ENCODE results near the gene SNX19.

The SNX19 gene

GRCh38 chr11:130842001-130842400, 74.3 kb downstream of the SNX19 start:
- DNase-seq (ENCODE audit: low spot score): no peak

- no peak for DNase-seq (ENCODE audit: low spot score)
Observed at GRCh38 chr11:130840679-130841078, 75.6 kb downstream of the SNX19 start.

GRCh38 chr11:130839981-130840666, 76.2 kb downstream of the SNX19 start:
- no peak for DNase-seq (ENCODE audit: low spot score)

- no peak for DNase-seq (ENCODE audit: low spot score)
Observed at GRCh38 chr11:130837194-130837593, 79.1 kb downstream of the SNX19 start.

GRCh38 chr11:130834886-130835285, 81.4 kb downstream of the SNX19 start:
- no peak for DNase-seq (ENCODE audit: low spot score)

- no peak for DNase-seq (ENCODE audit: low spot score)
Observed at GRCh38 chr11:130832566-130833425, 83.5 kb downstream of the SNX19 start.

GRCh38 chr11:130831976-130832375, 84.3 kb downstream of the SNX19 start:
- no peak for DNase-seq (ENCODE audit: low spot score)

- DNase-seq (ENCODE audit: low spot score): no peak
Observed at GRCh38 chr11:130831506-130831905, 84.8 kb downstream of the SNX19 start.

- no peak for DNase-seq (ENCODE audit: low spot score)
Observed at GRCh38 chr11:130830566-130830965, 85.7 kb downstream of the SNX19 start.

GRCh38 chr11:130829920-130830511, 86.3 kb downstream of the SNX19 start:
- DNase-seq (ENCODE audit: low spot score): no peak

GRCh38 chr11:130828741-130829140, 87.5 kb downstream of the SNX19 start:
- DNase-seq (ENCODE audit: low spot score): no peak

- DNase-seq (ENCODE audit: low spot score): no peak
Observed at GRCh38 chr11:130827451-130828377, 88.6 kb downstream of the SNX19 start.

- DNase-seq (ENCODE audit: low spot score): no peak
Observed at GRCh38 chr11:130826572-130826971, 89.7 kb downstream of the SNX19 start.

GRCh38 chr11:130825983-130826382, 90.3 kb downstream of the SNX19 start:
- DNase-seq (ENCODE audit: low spot score): no peak

- DNase-seq (ENCODE audit: low spot score): no peak
Observed at GRCh38 chr11:130825561-130825960, 90.7 kb downstream of the SNX19 start.

Data from CD4-positive, alpha-beta T cell treated with Interleukin-2 at 100 ng/mL for 4 hours (primary cell).